Stimulated activated CD8-positive, alpha-beta memory T cell treated with anti-CD3 and anti-CD28 coated beads, Interleukin-7, amount 100 ng/mL, for 1 hour (primary cell): ENCODE data around the gene VRK1.

Experiments used
- DNase-seq, 2 donors: peaks; one replicate each; pipeline ENCODE4 v3.0.0-alpha.2; 2020; ENCODE audit warnings: low read depth in 2 of 2

VRK1 gene

GRCh38 chr14:96920820-96921219 lies 123.6 kb downstream of the VRK1 start:
- no peak for DNase-seq

GRCh38 chr14:96922986-96923385 lies 125.8 kb downstream of the VRK1 start:
- no peak for DNase-seq

GRCh38 chr14:96925422-96925821 lies 128.2 kb downstream of the VRK1 start:
- DNase-seq: no peak

GRCh38 chr14:96926001-96926400 lies 128.8 kb downstream of the VRK1 start:
- DNase-seq: no peak

- DNase-seq: no peak
Observed at GRCh38 chr14:96928779-96929380, 131.7 kb downstream of the VRK1 start.

- no peak for DNase-seq
Observed at GRCh38 chr14:96929950-96930349, 132.8 kb downstream of the VRK1 start.

- no peak for DNase-seq
Observed at GRCh38 chr14:96930526-96930925, 133.3 kb downstream of the VRK1 start.
